ENCODE measurements around the gene OSMR. TPM values are rescaled to one million over a fixed set of nuclear protein-coding genes. Genes with fewer than 3 reads are reported as not detected.
"Not testable (repeated sequence)": the region's sequence is repeated elsewhere in the genome, so short reads cannot be mapped to it uniquely, and the experiment has no call there.

The OSMR gene
- polyA plus RNA-seq, 1 donor = 6.2 TPM

DNA sequence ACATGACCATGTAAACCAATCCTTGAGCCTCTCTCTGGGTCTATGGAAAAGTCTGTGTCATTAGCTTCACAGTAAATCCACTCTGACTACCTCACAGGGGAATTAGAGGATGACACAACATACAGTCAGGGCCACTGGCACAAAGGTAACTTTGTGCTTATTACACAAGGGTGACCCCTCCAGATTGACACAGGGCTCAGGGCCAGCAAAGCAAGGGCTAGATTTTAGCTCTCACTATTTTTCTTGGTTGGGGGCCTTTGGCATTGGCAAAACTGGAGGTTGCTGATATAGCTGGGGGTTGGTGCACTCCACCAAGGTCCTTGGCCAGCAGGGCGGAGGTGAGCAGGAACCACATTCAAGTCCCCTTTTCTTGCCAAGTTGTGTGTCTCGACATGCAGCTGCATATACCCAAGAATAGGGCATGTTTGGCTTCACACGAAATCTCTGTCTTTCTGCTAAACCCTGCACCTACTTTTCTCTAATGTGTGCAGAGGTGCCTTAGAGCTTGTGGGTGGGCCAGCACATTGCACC, 15.2 kb upstream of the OSMR start:
- no peak for DNase-seq (ENCODE audit: low read depth)

DNA sequence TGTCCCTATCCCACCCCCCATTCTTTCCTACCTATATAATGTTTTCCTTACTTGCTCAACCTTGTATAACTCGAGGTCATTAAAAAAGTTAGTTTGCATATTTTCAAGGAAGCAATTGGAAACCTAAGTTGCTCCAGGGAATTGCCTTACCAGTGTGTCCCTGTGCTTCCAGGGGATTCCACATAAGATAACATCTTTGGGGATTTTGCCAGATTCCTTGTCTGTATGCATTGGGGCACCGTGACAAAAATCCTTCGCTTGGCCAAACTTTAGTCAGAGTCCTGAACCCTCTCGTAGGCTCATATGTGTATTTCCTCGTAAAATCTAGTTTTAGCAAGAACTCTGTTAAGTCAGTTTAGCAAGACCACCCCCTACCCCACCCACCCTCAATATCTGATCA, 14.7 kb upstream of the OSMR start:
- DNase-seq (ENCODE audit: low read depth) = no peak

DNA sequence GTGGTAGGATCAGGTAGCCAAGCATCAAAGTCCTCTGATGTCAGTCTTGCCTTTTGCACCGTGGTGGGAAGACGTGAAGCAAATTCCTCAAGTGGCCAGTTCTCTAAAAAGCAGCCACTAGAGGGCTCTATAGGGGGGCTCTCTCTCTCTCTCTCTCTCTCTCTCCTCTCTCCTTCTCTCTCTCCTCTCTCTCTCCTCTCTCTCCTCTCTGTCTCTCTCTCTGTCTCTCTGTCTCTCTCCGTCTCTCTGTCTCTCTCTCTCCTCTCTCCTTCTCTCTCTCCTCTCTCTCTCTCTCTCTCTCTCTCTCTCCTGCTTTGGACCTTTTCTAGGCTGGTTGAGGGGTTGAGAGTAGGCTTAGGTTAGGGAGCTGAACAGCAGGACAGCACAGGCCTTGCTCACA, 13.9 kb upstream of the OSMR start:
- no peak for DNase-seq (ENCODE audit: low read depth)

DNA sequence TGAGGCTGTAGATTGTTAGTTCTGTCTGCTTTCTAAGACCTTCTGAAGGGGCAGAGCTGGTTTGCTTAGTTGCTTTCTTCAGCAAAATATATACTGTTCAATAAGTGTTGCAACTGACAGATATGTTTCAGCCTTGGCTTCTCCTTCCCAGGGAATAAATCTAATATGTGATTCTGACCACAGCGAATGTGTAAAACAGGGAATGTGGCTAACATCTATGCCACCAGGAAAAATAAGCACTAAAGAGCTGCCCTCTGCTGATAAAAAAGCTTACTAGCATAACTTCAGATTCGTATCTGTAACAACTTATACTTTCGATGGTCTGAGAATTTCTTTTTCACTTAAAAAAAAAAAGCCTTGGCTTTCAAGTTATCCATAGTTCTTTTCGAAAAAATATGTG, 13.0 kb upstream of the OSMR start:
- no peak for DNase-seq (ENCODE audit: low read depth)

DNA sequence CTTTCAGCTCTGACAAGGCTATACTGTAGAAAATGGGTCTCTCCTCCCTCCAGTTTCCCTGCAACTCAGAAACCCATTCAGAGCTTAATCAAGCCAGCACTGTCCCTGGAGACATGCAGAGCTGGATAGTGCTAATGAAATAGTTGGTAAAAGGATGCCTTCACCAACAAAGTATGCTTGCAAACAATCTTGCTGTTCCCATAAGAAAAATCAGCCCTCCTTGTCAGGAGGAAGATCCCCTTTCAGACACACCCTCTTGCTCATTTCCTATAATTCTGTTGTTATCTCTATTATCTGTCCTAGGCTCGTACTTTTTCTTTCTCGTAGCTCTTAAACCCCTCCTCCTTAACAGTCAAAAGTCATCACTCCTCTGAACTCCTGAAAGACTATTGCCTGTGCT, 9.9 kb upstream of the OSMR start:
- no peak for DNase-seq (ENCODE audit: low read depth)

DNA sequence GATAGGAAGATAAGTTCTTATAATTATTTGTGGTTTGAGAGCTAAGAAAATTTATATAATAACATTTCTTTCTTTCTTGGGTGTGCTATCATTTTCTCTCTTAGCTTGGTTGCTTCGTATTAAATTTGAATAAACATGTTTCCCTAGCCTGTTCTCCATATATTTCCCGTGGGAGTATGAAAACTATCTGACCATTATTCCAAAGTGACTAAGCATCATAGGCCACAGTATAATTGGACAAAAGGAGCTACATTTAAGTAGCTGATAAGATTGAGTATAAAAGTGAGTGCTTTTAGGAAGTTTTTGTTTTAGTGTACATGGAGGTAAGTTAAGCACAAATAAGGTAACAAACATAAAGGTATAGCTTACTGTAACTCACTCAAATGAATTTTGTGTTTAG, 8.4 kb upstream of the OSMR start:
- no peak for DNase-seq (ENCODE audit: low read depth)

DNA sequence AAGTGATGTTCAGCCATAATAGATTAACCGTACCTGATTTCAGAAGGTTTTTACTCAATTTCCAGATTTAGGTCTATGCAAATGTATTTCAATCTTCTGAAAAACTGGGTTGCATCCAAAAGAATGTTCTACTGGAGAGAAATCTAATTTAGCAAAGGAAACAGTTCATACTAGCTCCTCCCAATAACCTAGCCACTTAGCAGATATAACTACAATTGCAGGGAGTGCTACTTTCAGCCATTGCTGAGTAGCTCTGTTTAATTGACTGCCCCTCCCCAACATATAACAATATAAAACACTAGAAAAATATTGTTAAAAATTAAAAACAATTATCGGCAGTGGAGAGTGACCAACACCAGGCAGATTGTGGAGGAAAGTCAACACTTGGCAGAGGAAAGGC, 7.9 kb upstream of the OSMR start:
- DNase-seq (ENCODE audit: low read depth) = no peak

DNA sequence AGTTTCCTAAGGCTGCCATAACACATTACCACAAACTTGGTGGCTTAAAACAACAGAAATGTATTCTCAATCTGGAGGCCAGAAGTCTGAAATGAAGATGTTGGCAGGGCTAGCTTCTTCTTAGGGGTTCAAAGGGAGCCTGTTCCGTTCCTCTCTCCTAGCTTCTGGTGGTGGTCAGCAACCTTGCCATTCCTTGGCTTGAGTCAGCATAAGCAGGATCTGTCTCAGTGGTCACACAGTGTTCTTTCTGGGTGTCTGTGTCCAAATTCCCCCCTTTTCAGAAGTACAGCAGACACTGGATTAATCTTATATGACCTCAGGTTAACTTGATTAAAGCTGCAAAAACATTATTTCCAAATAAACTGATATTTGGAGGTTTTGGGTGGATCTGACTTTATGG, 2.1 kb upstream of the OSMR start:
- no peak for DNase-seq (ENCODE audit: low read depth)

DNA sequence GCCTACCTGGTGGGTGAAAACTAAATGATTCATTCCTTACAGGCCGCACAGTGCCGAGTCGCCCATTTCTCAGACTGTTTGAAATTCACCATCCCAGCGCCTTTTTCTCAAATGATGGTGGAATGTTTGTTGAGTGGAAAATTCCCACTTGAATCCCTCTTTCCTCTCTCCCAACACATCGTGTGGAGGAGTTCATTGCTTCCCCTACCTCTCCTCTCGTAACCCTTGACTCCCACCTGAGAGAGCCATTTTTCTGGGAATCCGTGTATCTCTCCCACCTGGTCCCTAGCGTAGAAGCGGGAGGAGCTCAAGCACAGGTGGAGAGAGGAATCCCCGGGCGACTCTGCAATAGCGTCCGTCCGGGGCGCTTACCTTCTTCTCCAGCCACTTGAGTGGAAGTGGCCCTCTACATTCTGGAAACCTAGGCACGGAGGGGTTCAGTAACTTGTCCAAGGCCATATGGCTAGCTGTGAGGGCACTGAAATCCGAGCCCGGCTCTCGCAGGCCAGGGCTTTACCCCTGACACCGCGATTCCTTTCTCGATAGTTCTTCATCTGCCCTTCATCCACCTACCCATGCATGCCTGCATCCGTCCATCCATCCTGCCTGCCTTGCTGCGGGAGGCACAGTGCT, 683 bp downstream of the OSMR start:
- no peak for DNase-seq (ENCODE audit: low read depth)

DNA sequence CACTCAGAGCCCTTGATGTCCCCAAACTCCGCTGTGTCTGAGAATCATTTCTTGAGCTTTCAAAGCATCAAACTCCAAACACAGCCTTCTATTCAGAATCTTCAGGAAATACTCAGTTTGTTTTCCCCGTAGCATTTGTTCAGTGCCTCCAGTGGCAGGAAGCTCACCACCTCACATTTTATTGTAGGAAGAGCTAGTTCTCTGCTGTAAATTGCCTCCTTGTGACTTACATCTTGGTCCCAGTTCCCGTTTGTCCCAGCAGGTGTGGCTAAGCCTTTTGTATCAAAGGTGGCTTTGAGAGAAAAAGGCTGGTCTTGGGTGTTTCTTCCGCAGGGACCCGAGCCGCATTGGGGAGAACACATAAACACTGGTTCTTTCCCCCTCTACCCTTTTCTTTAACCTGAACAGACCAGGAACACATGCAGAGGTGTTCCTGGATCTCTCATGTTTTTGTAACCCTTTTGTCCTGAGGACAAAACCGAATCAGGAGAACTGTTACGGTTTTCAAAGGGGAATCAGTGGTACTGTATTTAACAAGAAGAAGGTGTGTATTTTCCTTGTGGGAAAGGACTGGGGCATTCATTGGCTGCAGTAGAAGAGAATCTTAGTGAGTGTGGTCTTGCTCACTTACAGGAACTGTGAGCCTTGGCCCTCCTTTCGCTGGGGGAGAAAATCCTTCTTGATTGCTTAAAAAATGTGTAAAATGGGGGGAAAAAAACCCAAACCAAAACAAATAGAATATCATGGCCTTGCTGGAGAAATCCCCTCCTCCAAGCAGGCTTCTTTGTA, 1.9 kb downstream of the OSMR start:
- DNase-seq (ENCODE audit: low read depth) = no peak

DNA sequence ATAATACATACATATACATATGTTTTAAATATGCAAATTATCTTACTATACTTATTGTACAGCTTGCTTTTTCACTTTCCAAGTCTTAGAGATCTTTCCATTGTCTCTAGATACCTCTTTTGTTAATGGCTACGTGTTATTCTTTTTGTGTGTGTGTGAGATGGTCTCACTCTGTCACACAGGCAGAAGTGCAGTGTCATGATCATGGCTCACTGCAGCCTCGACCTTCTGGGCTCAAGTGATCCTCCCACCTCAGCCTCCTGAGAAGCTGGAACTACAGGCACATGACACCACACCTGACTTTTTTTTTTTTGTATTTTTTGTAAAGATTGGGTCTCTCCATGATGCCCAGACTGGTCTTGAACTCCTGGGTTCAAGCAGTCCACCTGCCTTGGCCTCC, 2.8 kb downstream of the OSMR start:
- no peak for DNase-seq (ENCODE audit: low read depth)

DNA sequence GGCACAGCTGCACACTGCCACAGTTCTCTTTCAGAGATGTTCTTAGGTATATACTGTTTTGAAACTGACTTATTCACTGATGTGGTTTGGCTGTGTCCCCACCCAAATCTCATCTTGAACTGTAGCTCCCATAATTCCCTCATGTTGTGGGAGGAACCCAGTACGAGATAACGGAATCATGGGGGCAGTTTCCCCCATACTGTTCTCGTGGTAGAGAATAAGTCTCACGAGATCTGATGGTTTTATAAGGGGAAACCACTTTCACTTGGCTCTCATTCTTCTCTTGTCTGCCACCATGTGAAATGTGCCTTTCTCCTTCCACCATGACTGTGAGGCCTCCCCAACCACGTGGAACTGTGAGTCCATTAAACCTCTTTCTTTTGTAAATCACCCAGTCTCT, 5.8 kb downstream of the OSMR start:
- DNase-seq (ENCODE audit: low read depth) = not testable (repeated sequence)

DNA sequence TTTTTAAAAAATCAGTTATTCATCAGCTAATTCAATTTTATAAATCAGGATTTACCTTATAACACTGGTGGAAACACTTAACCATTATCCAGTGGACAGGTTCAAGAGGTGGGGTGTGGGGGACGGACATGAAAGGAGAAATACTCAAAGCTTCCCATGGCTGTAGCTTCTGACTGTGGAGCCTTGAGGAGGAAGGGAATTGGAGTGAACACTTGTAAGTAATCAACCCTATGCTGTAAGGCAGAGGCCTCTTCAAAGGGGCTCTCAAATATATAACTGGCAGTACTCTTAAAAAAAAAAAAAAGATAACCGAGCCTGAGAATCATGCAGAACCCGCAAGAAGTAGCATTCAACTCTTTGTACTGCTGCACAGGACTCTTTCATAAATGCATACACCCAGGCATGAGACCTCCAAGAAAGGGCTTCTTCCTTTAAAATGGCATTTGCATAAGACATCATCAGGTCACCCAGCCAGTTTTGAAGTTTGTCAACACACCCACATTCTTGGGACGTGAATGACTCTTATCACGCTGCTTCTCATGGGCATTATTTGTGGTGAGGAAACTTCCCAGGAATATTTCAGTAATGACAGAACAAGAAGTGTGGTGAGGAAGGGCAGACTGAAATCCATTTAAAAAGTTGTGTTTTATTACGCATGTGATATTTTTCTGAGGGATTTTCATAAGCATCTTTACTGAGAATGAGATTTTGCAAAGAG, 8.1 kb downstream of the OSMR start:
- no peak for DNase-seq (ENCODE audit: low read depth)

DNA sequence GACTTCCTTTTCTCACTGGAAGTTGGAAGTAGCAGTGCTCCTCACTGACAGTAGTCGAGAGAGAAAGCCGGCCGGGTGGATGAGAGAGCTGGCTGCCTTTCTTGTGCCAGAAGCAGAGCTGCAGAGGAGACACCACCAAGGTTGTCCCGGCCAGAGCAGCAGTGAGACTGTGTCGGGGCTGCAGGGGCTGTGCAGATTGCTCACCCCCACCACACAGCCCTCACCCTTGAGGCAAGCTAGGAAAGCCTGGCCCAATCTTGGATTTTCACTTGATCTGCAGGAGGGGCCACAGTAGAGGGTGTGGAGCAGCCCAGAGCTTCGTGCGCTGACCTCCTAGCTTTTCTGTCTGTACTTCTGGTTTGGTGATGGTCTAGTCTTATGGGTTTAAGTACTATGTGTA, 9.1 kb downstream of the OSMR start:
- DNase-seq (ENCODE audit: low read depth) = no peak

DNA sequence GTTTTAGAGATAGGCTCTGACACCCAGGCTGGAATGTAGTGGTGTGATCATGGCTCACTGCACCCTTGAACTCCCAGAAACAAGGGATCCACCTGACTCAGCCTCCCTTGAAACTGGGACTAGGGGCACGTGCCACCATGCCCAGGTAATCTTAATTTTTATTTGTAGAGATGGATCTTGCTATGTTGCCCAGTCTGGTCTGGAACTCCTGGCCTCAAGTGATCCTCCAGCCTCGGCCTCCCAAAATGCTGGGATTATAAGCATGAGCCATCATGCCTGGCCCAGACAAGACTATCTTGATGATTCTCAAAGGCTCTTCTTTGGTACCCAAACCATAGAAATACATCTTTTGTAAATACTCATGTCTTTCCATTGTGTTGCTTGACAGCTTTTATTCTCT, 10.8 kb downstream of the OSMR start:
- no peak for DNase-seq (ENCODE audit: low read depth)

DNA sequence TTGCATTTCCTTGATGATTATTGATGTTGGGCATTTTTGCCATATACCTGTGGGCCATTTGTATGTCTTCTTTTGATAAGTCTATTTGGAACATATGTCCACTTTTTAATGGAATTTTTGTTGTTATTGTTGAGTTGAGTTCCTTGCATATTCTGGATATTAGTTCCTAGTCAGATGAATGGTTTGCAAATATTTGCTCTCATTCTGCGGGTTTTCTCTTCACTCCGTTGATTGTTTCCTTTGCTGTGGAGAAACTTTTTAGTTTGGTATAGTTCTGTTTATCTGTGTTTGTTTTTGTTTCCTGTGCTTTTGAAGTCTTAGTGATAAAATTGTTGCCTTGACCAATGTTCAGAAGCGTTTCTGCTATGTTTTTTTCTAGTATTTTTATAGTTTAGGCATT, 13.0 kb downstream of the OSMR start:
- no peak for DNase-seq (ENCODE audit: low read depth)

DNA sequence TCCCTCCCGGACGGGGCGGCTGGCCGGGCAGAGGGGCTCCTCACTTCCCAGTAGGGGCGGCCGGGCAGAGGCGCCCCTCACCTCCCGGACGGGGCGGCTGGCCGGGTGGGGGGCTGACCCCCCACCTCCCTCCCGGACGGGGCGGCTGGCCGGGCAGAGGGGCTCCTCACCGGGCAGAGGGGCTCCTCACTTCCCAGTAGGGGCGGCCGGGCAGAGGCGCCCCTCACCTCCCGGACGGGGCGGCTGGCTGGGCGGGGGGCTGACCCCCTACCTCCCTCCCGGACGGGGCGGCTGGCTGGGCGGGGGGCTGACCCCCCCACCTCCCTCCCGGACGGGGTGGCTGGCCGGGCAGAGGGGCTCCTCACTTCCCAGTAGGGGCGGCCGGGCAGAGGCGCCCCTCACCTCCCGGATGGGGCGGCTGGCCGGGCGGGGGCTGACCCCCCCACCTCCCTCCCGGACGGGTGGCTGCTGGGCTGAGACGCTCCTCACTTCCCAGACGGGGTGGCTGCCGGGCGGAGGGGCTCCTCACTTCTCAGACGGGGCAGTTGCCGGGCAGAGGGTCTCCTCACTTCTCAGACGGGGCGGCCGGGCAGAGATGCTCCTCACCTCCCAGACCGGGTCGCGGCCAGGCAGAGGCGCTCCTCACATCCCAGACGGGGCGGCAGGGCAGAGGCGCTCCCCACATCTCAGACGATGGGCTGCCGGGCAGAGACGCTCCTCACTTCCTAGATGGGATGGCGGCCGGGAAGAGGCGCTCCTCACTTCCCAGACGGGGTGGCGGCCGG, 16.4 kb downstream of the OSMR start:
- not testable (repeated sequence) for DNase-seq (ENCODE audit: low read depth)

DNA sequence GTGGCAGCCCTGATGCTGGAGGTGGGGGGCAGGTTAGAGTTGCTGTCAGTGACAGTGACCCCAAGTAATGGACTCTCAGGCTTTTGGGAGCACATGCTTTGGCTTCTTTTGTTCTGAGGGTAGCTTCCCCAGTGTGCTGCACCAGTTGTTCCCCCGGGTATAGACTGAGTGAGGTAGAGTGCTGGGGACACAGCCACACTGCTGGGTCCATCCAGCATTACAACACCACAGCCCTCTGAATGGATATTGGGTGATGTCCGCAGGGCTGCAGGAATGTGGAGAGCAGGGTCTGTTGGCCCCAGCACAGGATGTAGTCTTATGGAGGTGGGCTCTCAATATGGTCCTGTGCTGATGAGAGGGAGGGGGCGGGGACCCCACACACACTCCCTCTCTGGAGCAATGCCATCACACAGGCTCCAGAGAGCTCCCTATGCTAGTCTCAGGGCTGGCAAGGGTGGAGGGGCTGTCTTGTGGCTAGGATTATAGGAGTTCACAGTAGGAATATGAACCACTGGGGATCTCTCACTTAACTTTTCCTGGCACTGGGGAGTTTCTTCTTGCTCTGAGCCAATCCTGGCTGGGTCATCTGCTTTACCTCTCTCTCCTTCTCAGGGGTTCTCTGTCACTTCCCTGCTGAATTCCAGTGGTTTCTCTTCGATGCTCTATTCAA, 20.7 kb downstream of the OSMR start:
- no peak for DNase-seq (ENCODE audit: low read depth)

DNA sequence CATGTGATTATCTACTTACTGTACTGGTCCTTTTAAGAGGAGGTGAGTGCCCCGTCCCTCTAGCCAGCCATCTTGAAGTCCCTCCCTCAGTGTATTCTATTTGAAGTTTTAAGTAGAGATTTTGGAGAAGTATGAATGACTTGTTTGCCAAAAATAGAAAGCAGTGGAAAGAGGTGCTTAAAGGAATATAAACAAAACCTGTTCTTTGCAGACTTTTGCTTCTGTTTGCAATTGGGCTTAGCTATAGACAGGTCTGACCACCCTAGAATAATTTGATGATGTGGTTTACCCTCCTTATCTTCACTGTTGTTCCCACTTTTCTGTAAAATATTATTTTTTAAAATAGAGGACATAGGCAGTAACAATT, 21.2 kb downstream of the OSMR start:
- no peak for DNase-seq (ENCODE audit: low read depth)

DNA sequence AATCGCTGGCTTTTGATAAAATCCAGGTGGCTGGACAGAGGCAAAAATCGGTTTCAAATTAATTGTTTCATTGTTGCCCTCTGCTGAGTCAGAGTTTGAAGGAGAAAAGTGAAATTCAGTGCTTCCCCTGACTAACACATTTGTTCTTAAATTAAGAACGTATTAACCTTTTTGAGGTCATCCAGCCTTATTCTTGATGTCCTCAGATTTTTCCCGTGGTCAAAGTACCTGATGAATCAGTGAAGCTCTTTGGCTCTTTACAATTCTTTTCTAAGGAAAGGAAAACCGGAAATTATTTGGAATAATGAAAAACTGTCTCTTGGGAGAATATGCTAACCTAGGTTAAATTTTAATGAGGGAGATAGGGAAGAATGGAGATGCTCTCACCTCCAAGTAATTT, 21.6 kb downstream of the OSMR start:
- DNase-seq (ENCODE audit: low read depth) = no peak

DNA sequence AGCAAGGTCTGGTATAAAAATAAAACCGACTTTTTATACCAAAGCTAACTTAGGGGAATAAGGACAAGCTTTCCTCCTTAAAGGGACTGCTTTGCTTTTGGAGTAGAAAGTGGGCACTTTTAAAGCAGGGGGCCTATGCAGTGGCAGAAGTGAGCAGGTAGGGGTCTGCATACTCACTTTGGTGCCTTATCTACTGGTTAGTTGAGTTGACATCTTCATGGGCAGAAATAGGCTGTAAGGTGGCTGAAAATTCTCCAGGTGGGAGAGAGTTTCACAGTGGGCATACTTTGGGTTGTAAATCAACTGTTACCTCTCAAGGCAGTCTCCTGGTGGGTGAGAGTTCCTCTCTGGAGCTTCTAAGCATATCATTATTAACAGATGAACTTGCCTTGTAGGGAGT, 24.8 kb downstream of the OSMR start:
- no peak for DNase-seq (ENCODE audit: low read depth)

Measured in forelimb muscle (tissue), 1 donor.